IMR-90 (cell line): Measurements from ENCODE around the gene SMIM36.

Source experiments
- FOS ChIP-seq: fragments of 150-350 bp; IDR thresholded peaks from 2 replicates; pipeline ENCODE4 v1.6.1; 2016; ENCODE audit warnings: low read depth, low read length
- MAFK ChIP-seq: IDR thresholded peaks from 2 replicates; pipeline ENCODE4 v1.6.1; 2012; ENCODE audit warnings: low read depth, low read length, improper control_type of control experiment
- POLR2A ChIP-seq: IDR thresholded peaks from 2 replicates; pipeline ENCODE4 v1.6.1; 2012; ENCODE audit warnings: mild to moderate bottlenecking, low read depth, low read length
- RAD21 ChIP-seq: IDR thresholded peaks from 2 replicates; pipeline ENCODE4 v1.6.1; 2012; ENCODE audit warnings: low read length, improper control_type of control experiment
- RCOR1 ChIP-seq: IDR thresholded peaks from 2 replicates; pipeline ENCODE4 v1.6.1; 2012; ENCODE audit warnings: mild to moderate bottlenecking, low read length, improper control_type of control experiment; ENCODE audit not compliant: insufficient replicate concordance
- RFX5 ChIP-seq: IDR thresholded peaks from 2 replicates; pipeline ENCODE4 v1.8.0; 2012; ENCODE audit warnings: low read depth, mild to moderate bottlenecking, low read length, moderate library complexity
- TF ChIP-seq, protein P1 (sequence below): conservative IDR thresholded peaks from 2 replicates; pipeline ENCODE4 v1.5.1; 2012; ENCODE audit warnings: mild to moderate bottlenecking, low read depth, low read length, improper control_type of control experiment
- TF ChIP-seq, protein P2 (sequence below): fragments of 150-350 bp; IDR thresholded peaks from 2 replicates; pipeline ENCODE4 v1.6.1; 2017; ENCODE audit warnings: mild to moderate bottlenecking, antibody characterized with exemption, low read length, low read depth

DNA sequence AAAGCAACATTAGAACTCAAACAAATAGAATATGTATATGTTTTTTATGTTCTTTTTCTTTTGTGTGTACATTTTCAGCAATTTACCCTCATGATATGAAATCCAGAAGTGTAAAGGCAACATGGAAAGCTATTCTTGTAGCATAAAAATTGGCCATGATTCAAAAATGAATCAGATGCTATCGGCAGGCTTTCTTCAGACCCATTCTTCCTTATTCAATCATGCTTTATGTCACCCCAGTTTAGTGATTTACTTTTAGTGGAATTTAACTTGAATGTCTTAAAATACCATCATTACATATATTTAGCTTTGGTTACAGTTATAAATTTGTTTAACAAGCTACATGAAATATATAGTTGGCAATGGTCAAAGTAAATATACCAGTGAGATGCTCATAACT lies 21.4 kb upstream of the SMIM36 start:
- no peak for TF ChIP-seq RAD21
- TF ChIP-seq, protein P1, sequence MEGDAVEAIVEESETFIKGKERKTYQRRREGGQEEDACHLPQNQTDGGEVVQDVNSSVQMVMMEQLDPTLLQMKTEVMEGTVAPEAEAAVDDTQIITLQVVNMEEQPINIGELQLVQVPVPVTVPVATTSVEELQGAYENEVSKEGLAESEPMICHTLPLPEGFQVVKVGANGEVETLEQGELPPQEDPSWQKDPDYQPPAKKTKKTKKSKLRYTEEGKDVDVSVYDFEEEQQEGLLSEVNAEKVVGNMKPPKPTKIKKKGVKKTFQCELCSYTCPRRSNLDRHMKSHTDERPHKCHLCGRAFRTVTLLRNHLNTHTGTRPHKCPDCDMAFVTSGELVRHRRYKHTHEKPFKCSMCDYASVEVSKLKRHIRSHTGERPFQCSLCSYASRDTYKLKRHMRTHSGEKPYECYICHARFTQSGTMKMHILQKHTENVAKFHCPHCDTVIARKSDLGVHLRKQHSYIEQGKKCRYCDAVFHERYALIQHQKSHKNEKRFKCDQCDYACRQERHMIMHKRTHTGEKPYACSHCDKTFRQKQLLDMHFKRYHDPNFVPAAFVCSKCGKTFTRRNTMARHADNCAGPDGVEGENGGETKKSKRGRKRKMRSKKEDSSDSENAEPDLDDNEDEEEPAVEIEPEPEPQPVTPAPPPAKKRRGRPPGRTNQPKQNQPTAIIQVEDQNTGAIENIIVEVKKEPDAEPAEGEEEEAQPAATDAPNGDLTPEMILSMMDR = no peak
- no peak for TF ChIP-seq POLR2A
- TF ChIP-seq MAFK = no peak
- no peak for TF ChIP-seq RFX5
- no peak for TF ChIP-seq RCOR1
- TF ChIP-seq FOS = no peak
- TF ChIP-seq, protein P2, sequence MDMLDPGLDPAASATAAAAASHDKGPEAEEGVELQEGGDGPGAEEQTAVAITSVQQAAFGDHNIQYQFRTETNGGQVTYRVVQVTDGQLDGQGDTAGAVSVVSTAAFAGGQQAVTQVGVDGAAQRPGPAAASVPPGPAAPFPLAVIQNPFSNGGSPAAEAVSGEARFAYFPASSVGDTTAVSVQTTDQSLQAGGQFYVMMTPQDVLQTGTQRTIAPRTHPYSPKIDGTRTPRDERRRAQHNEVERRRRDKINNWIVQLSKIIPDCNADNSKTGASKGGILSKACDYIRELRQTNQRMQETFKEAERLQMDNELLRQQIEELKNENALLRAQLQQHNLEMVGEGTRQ = no peak
